Measurements from ENCODE around the gene TBC1D3I.
"Not testable (repeated sequence)": the region's sequence is repeated elsewhere in the genome, so short reads cannot be mapped to it uniquely, and the experiment has no call there.

TBC1D3I gene

DNA sequence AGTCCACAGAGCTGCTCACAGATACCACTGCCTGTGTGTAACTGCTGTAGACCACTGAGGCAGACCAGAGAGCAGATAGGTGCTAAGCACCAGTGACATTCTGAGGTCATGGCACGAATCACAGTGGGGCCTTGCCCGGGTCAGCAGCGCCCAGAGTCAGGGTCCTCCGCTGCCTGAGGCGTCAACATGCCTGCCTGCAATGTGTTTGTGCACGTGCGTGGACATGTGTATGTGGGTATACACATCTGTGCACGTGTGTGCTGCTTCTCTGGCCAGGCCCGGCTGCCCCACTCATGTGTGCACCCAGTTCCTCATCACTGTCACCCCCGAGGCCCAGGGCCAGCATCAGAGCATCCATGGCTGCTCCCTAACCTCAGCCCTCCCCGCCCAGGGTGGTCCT lies at the start of gene TBC1D3I:
TBC1D3I (minus strand) TSS at position 101 of the 400 bp plus-strand sequence. CDS start 1,585 bp downstream, outside the sequence.
- H3K36me3 ChIP-seq (ENCODE audit: low read depth); H3K9me3 ChIP-seq (ENCODE audit: severe bottlenecking); H3K4me3 ChIP-seq (ENCODE audit: severe bottlenecking); H3K27ac ChIP-seq (ENCODE audit: poor library complexity, severe bottlenecking); H3K27me3 ChIP-seq (ENCODE audit: insufficient read depth, poor library complexity, severe bottlenecking); ATAC-seq (ENCODE audit: low read depth); DNase-seq (ENCODE audit: low spot score); H3K4me1 ChIP-seq (ENCODE audit: insufficient read depth, poor library complexity, severe bottlenecking): not testable (repeated sequence)

DNA sequence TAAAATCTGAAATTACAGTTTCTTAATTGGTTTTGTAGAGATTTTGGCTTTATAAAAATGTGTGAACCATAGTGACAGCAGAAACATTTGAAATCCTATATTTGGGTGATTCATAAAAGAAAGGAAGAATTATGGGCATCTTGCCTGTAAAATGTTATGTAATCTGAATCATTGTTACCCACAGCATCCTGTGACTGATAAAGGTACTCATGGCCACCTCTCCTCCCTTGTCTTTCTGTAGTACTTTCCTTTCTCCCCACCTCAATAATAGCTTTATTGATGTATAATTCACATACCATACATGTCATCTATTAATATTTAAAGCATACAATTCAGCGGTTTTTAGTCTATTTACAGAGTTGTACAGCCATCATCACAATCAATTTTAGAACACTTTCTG lies 30.8 kb upstream of the TBC1D3I start:
- H3K9me3 ChIP-seq (ENCODE audit: severe bottlenecking); H3K4me3 ChIP-seq (ENCODE audit: severe bottlenecking); H3K27ac ChIP-seq (ENCODE audit: poor library complexity, severe bottlenecking); H3K27me3 ChIP-seq (ENCODE audit: insufficient read depth, poor library complexity, severe bottlenecking); H3K4me1 ChIP-seq (ENCODE audit: insufficient read depth, poor library complexity, severe bottlenecking); DNase-seq (ENCODE audit: low spot score); H3K36me3 ChIP-seq (ENCODE audit: low read depth): not testable (repeated sequence)
- ATAC-seq (ENCODE audit: low read depth) = 0 out of 3 replicates have a peak, but pooled peaks have one; percentile 38

DNA sequence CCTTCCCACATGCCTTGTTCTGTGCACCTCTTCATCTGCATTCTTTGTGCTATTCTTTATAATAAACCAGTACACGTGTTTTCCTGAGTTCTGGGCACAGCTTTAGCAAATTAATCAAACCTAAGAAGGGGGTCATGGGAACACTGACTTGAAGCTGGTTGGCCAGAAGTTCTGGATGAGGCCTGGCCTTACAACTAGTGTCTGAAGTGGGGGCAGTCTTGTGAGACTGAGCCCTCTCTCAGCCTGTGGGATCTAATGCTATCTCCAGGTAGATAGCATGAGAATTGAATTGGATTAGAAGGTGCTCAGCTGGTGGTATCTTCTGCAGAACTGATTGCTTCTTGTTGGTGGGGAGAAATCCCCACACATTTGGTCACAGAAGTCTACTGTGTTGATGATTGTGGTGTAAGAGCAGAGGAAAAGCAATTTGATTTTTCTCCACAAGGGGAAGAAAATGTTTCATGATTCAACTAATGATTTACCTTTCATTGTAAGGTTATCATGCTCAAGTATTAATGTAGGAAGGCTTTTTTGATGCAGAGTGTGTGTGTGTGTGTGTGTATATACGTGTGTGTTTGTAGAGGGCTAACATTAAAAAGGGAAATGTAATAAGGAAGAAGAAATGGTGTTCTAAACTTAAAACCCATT lies 25.7 kb upstream of the TBC1D3I start:
- H3K4me3 ChIP-seq (ENCODE audit: severe bottlenecking); ATAC-seq (ENCODE audit: low read depth); H3K36me3 ChIP-seq (ENCODE audit: low read depth); H3K27me3 ChIP-seq (ENCODE audit: insufficient read depth, poor library complexity, severe bottlenecking); H3K9me3 ChIP-seq (ENCODE audit: severe bottlenecking); H3K4me1 ChIP-seq (ENCODE audit: insufficient read depth, poor library complexity, severe bottlenecking); DNase-seq (ENCODE audit: low spot score); H3K27ac ChIP-seq (ENCODE audit: poor library complexity, severe bottlenecking): not testable (repeated sequence)

DNA sequence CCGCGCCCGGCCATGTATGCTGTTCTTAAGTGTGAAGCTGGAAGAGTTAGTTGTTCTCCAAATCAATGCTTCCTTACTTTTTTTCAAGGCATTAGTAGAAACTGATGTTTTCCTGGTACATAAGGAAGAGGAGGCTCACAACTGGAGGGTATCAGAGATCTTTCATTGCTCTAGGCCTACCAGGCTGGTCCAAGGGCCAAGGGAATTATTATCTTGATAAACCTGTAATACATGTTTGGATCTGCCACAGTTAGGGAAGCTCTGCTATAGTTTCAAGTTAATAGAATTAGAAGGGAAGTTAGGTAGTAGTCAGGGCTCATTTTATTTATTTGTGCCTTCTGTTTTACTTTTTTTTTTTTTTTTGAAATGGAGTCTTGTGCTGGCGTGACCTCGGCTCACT lies 19.8 kb upstream of the TBC1D3I start:
- not testable (repeated sequence) for H3K4me3 ChIP-seq (ENCODE audit: severe bottlenecking); H3K27ac ChIP-seq (ENCODE audit: poor library complexity, severe bottlenecking); H3K4me1 ChIP-seq (ENCODE audit: insufficient read depth, poor library complexity, severe bottlenecking); DNase-seq (ENCODE audit: low spot score); ATAC-seq (ENCODE audit: low read depth); H3K36me3 ChIP-seq (ENCODE audit: low read depth); H3K9me3 ChIP-seq (ENCODE audit: severe bottlenecking); H3K27me3 ChIP-seq (ENCODE audit: insufficient read depth, poor library complexity, severe bottlenecking)

DNA sequence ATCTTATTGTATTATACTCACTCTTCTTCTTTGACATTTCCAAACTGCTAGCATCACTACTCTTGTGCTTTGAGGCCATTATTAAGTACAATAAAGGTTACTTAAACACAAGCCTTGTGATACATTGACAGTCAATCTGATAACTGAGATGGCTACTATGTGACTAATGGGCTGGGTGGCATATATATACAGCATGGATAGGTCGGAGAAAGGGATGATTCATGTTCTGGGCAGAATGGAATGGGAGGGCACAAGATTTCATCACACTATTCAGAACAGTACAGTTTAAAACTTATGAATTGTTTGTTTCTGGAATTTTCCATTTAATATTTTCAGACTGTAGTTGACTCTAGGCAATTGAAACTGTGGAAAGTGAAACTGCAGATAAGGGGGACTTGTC lies 18.9 kb upstream of the TBC1D3I start:
- not testable (repeated sequence) for H3K36me3 ChIP-seq (ENCODE audit: low read depth); H3K9me3 ChIP-seq (ENCODE audit: severe bottlenecking); H3K4me3 ChIP-seq (ENCODE audit: severe bottlenecking); H3K27ac ChIP-seq (ENCODE audit: poor library complexity, severe bottlenecking); H3K27me3 ChIP-seq (ENCODE audit: insufficient read depth, poor library complexity, severe bottlenecking); H3K4me1 ChIP-seq (ENCODE audit: insufficient read depth, poor library complexity, severe bottlenecking); DNase-seq (ENCODE audit: low spot score)
- peak; percentile 99 for ATAC-seq (ENCODE audit: low read depth)

DNA sequence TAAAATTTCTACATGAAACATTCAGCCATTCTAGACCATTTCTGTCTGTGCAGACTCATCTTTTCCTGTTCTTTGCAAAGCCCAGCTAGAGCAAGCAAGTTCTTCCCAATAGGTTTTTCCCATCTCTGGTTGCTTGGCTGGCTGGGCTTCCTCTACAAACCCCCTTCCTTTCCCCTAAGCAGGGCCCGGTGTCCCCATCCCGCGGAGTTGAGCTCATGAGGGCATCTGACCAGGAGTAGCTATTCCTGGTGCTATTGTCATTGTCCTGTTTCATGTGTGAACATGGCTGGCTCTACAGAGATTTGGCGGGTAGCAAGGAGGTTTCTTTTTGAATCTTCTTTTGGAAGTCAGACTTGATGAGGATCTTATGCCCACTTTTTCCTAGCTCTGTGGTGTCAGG lies 22.3 kb downstream of the TBC1D3I start:
- H3K4me1 ChIP-seq (ENCODE audit: insufficient read depth, poor library complexity, severe bottlenecking); H3K36me3 ChIP-seq (ENCODE audit: low read depth); H3K27me3 ChIP-seq (ENCODE audit: insufficient read depth, poor library complexity, severe bottlenecking); H3K4me3 ChIP-seq (ENCODE audit: severe bottlenecking); H3K9me3 ChIP-seq (ENCODE audit: severe bottlenecking); ATAC-seq (ENCODE audit: low read depth); DNase-seq (ENCODE audit: low spot score); H3K27ac ChIP-seq (ENCODE audit: poor library complexity, severe bottlenecking): not testable (repeated sequence)

DNA sequence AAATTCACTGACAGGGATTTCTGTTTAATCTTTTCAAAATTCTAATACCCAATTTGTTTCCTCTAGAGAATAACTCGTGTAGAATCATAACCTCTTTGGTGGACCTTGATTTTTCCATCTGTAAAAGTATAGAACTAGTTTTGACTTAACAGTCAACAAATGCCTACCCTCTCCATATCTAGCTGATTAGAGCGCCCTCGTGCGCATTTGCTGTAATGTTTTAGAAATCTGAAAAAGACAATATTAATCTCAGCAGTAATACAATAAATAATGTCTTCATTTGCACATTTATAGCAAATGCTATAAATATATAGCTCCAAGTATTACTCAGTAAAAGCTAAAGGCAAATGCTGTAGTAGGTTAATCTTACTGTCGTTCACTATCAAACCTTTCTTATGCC lies 34.7 kb downstream of the TBC1D3I start:
- H3K36me3 ChIP-seq (ENCODE audit: low read depth); H3K9me3 ChIP-seq (ENCODE audit: severe bottlenecking): not testable (repeated sequence)

DNA sequence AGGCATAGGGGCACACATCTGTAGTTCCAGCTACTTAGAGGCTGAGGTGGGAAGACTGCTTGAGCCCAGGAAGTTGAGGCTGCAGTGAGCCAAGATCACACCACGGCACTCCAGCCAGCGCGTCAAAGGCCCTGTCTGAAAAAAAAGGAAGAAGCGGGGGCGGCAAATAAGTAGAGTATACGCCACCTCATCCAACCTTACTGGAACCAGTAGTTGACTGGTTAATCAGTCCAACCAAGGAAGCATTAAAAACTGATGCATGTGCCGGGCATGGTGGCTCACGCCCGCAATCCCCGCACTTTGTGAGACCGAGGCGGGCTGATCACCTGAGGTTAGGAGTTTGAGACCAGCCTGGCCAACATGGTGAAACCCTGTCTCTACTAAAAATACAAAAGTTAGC lies 41.4 kb downstream of the TBC1D3I start:
- not testable (repeated sequence) for H3K27me3 ChIP-seq (ENCODE audit: insufficient read depth, poor library complexity, severe bottlenecking); ATAC-seq (ENCODE audit: low read depth); H3K4me1 ChIP-seq (ENCODE audit: insufficient read depth, poor library complexity, severe bottlenecking); DNase-seq (ENCODE audit: low spot score); H3K4me3 ChIP-seq (ENCODE audit: severe bottlenecking); H3K27ac ChIP-seq (ENCODE audit: poor library complexity, severe bottlenecking); H3K36me3 ChIP-seq (ENCODE audit: low read depth); H3K9me3 ChIP-seq (ENCODE audit: severe bottlenecking)

More for the DNA sequence above, 34.7 kb downstream of the TBC1D3I start:
- not testable (repeated sequence) for H3K4me3 ChIP-seq (ENCODE audit: severe bottlenecking); H3K27ac ChIP-seq (ENCODE audit: poor library complexity, severe bottlenecking); DNase-seq (ENCODE audit: low spot score); ATAC-seq (ENCODE audit: low read depth); H3K27me3 ChIP-seq (ENCODE audit: insufficient read depth, poor library complexity, severe bottlenecking); H3K4me1 ChIP-seq (ENCODE audit: insufficient read depth, poor library complexity, severe bottlenecking)
- TF ChIP-seq, protein P1, sequence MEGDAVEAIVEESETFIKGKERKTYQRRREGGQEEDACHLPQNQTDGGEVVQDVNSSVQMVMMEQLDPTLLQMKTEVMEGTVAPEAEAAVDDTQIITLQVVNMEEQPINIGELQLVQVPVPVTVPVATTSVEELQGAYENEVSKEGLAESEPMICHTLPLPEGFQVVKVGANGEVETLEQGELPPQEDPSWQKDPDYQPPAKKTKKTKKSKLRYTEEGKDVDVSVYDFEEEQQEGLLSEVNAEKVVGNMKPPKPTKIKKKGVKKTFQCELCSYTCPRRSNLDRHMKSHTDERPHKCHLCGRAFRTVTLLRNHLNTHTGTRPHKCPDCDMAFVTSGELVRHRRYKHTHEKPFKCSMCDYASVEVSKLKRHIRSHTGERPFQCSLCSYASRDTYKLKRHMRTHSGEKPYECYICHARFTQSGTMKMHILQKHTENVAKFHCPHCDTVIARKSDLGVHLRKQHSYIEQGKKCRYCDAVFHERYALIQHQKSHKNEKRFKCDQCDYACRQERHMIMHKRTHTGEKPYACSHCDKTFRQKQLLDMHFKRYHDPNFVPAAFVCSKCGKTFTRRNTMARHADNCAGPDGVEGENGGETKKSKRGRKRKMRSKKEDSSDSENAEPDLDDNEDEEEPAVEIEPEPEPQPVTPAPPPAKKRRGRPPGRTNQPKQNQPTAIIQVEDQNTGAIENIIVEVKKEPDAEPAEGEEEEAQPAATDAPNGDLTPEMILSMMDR (IDR thresholded peaks at IDR 0.05; ENCODE audit: poor library complexity, severe bottlenecking) = peak; percentile 21

DNA sequence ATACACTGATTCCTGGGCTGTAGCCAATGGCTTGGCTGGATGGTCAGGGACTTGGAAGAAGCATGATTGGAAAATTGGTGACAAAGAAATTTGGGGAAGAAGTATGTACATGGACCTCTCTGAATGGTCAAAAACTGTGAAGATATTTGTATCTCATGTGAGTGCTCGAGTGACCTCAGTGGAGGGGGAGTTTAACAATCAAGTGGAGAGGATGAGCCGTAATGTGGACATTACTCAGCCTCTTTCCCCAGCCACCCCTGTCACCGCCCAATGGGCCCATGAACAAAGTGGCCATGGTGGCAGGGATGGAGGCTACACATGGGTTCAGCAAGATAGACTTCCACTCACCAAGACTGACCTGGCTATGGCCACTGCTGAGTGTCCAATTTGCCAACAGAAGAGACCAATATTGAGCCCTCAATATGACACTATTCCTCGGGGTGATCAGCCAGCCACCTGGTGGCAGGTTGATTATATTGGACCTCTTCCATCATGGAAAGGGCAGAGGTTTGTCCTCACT lies 42.7 kb downstream of the TBC1D3I start:
- H3K27me3 ChIP-seq (ENCODE audit: insufficient read depth, poor library complexity, severe bottlenecking); H3K9me3 ChIP-seq (ENCODE audit: severe bottlenecking); H3K4me3 ChIP-seq (ENCODE audit: severe bottlenecking); ATAC-seq (ENCODE audit: low read depth); DNase-seq (ENCODE audit: low spot score); H3K27ac ChIP-seq (ENCODE audit: poor library complexity, severe bottlenecking); H3K36me3 ChIP-seq (ENCODE audit: low read depth); H3K4me1 ChIP-seq (ENCODE audit: insufficient read depth, poor library complexity, severe bottlenecking): not testable (repeated sequence)

DNA sequence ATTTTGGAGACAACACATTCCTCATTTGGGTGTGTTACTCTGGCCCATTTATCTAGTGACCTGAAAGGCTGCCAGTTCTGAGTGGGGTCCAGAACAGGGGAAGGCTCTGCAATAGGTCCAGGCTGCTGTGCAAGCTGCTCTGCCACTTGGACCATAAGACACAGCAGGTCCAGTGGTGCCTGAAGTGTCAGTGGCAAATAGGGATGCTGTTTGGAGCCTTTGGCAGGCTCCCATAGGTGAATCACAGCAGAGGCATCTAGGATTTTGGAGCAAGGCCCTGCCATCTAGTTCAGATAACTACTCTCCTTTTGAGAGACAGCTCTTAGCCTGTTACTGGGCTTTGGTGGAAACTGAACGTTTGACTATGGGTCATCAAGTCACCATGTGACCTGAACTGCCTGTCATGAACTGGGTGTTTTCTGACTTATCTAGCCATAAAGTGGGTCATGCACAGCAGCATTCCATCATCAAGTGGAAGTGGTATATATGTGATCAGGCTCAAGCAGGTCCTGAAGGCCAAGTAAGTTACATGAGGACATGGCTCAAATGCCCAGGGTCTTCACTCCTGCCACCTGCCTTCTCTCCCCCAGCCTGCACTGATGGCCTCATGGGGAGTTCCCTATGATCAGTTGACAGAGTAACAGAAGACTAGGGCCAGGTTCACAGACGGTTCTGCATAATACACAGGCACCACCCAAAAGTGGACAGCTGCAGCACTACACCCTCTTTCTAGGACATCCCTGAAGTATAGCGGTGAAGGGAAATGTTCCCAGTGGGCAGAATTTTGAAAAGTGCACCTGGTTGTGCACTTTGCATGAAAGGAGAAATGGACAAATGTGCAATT lies 43.4 kb downstream of the TBC1D3I start:
- DNase-seq (ENCODE audit: low spot score); H3K4me1 ChIP-seq (ENCODE audit: insufficient read depth, poor library complexity, severe bottlenecking); H3K4me3 ChIP-seq (ENCODE audit: severe bottlenecking); H3K9me3 ChIP-seq (ENCODE audit: severe bottlenecking); H3K36me3 ChIP-seq (ENCODE audit: low read depth); H3K27me3 ChIP-seq (ENCODE audit: insufficient read depth, poor library complexity, severe bottlenecking); ATAC-seq (ENCODE audit: low read depth); H3K27ac ChIP-seq (ENCODE audit: poor library complexity, severe bottlenecking): not testable (repeated sequence)
